ENCODE data around the gene LSM14A.
"Not testable (repeated sequence)": the region's sequence is repeated elsewhere in the genome, so short reads cannot be mapped to it uniquely, and the experiment has no call there.

LSM14A gene

DNA sequence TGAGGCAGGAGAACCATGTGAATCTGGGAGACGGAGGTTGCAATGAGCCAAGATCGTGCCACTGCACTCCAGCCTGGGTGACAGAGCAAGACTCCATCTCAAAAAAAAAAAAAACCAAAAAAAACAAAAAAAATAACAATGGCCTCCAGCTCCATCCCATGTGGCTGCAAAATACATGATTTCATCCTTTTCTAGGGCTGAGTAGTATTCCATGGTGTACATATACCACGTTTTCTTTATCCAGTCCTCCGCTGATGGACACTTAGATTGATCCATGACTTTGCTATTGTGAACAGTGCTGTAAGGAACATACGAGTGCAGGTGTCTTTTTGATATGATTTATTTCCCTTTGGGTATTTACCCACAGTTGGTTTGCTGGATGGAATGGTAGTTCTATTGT is 20.9 kb upstream of the LSM14A start:
- Histone ChIP-seq H3K4me2 (ENCODE audit: low read depth, low read length, poor library complexity, severe bottlenecking) (no peak overlapping the region), H2AFZ (ENCODE audit: low read length) (no peak overlapping the region), H3F3A (ENCODE audit: low read depth) (no peaks in the 10 kb centered on the region), H3K9me2 (replicated peaks; ENCODE audit: low read depth, low read length) (no peaks in the 10 kb centered on the region), H3K4me1 (ENCODE audit: insufficient read depth, low read length, poor library complexity, severe bottlenecking) (no peaks in the 10 kb centered on the region), H3K36me3 (ENCODE audit: insufficient read depth, low read length) (no peaks in the 10 kb centered on the region), H3K27me3 (ENCODE audit: insufficient read depth, low read length, poor library complexity, severe bottlenecking) (no peaks in the 10 kb centered on the region), H3K79me2 (ENCODE audit: insufficient read depth, low read length) (no peaks in the 10 kb centered on the region), H4K20me1 (ENCODE audit: insufficient read depth, low read length, poor library complexity, severe bottlenecking) (no peaks in the 10 kb centered on the region), H3K9ac (ENCODE audit: low read depth, low read length, poor library complexity, severe bottlenecking) (no peak overlapping the region), H3K4me3 (ENCODE audit: low read length, poor library complexity, severe bottlenecking) (no peak overlapping the region), H3K9me3 (ENCODE audit: insufficient read depth, low read depth, low read length) (no peaks in the 10 kb centered on the region)
- no peak for TF ChIP-seq EZH2phosphoT487 (IDR thresholded peaks at IDR 0.05; ENCODE audit: borderline replicate concordance)
- TF ChIP-seq, protein P1, sequence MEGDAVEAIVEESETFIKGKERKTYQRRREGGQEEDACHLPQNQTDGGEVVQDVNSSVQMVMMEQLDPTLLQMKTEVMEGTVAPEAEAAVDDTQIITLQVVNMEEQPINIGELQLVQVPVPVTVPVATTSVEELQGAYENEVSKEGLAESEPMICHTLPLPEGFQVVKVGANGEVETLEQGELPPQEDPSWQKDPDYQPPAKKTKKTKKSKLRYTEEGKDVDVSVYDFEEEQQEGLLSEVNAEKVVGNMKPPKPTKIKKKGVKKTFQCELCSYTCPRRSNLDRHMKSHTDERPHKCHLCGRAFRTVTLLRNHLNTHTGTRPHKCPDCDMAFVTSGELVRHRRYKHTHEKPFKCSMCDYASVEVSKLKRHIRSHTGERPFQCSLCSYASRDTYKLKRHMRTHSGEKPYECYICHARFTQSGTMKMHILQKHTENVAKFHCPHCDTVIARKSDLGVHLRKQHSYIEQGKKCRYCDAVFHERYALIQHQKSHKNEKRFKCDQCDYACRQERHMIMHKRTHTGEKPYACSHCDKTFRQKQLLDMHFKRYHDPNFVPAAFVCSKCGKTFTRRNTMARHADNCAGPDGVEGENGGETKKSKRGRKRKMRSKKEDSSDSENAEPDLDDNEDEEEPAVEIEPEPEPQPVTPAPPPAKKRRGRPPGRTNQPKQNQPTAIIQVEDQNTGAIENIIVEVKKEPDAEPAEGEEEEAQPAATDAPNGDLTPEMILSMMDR (conservative IDR thresholded peaks at IDR 0.05; ENCODE audit: low read length) = no peak

DNA sequence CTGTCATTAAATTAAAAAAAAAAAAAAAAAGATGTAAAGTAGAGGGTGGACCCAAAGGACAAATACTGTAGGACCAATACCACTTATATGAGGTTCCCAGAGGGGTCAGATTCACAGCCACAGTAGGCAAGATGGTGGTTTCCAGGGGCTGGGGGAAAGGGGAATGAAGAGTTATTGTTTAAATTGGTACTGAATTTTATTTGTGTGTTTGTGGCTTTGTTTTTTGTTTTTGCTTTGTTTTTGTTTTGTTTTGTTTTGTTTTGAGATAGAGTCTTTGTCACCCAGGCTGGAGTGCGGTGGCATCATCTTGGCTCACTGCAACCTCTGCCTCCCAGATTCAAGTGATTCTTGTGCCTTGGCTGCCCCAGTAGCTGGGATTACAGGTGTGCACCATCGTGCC is 17.9 kb upstream of the LSM14A start:
- no peaks in the 10 kb centered on the region for H3K27me3 ChIP-seq (ENCODE audit: insufficient read depth, low read length, poor library complexity, severe bottlenecking)
- TF ChIP-seq, protein P1 (conservative IDR thresholded peaks at IDR 0.05; ENCODE audit: low read length) = no peak
- TF ChIP-seq EZH2phosphoT487 (IDR thresholded peaks at IDR 0.05; ENCODE audit: borderline replicate concordance) = no peak
- H3K9ac ChIP-seq (ENCODE audit: low read depth, low read length, poor library complexity, severe bottlenecking) = no peak overlapping the region
- no peaks in the 10 kb centered on the region for H3K79me2 ChIP-seq (ENCODE audit: insufficient read depth, low read length)
- H3K36me3 ChIP-seq (ENCODE audit: insufficient read depth, low read length) = no peaks in the 10 kb centered on the region
- H3K4me1 ChIP-seq (ENCODE audit: insufficient read depth, low read length, poor library complexity, severe bottlenecking) = no peaks in the 10 kb centered on the region
- no peaks in the 10 kb centered on the region for H4K20me1 ChIP-seq (ENCODE audit: insufficient read depth, low read length, poor library complexity, severe bottlenecking)
- no peak overlapping the region for H2AFZ ChIP-seq (ENCODE audit: low read length)
- H3K9me2 ChIP-seq (replicated peaks; ENCODE audit: low read depth, low read length) = no peaks in the 10 kb centered on the region
- no peak overlapping the region for H3K4me2 ChIP-seq (ENCODE audit: low read depth, low read length, poor library complexity, severe bottlenecking)
- H3K9me3 ChIP-seq (ENCODE audit: insufficient read depth, low read depth, low read length) = no peaks in the 10 kb centered on the region
- no peak overlapping the region for H3K4me3 ChIP-seq (ENCODE audit: low read length, poor library complexity, severe bottlenecking)
- no peaks in the 10 kb centered on the region for H3F3A ChIP-seq (ENCODE audit: low read depth)

- TF ChIP-seq, protein P1 (conservative IDR thresholded peaks at IDR 0.05; ENCODE audit: low read length) = no peak
- TF ChIP-seq EZH2phosphoT487 (IDR thresholded peaks at IDR 0.05; ENCODE audit: borderline replicate concordance) = no peak
- no peaks in the 10 kb centered on the region for H3K79me2 ChIP-seq (ENCODE audit: insufficient read depth, low read length)
- H3K9me3 ChIP-seq (ENCODE audit: insufficient read depth, low read depth, low read length) = no peaks in the 10 kb centered on the region
These were observed 16.6 kb upstream of the LSM14A start for GRCh38 chr19:34155686-34156085.

GRCh38 chr19:34158966-34159365 is 13.3 kb upstream of the LSM14A start:
- not testable (repeated sequence) for H3K36me3 ChIP-seq (ENCODE audit: insufficient read depth, low read length); H3K4me2 ChIP-seq (ENCODE audit: low read depth, low read length, poor library complexity, severe bottlenecking); H4K20me1 ChIP-seq (ENCODE audit: insufficient read depth, low read length, poor library complexity, severe bottlenecking); H3F3A ChIP-seq (ENCODE audit: low read depth); H3K27me3 ChIP-seq (ENCODE audit: insufficient read depth, low read length, poor library complexity, severe bottlenecking); H3K9me3 ChIP-seq (ENCODE audit: insufficient read depth, low read depth, low read length); H3K9me2 ChIP-seq (replicated peaks; ENCODE audit: low read depth, low read length); H2AFZ ChIP-seq (ENCODE audit: low read length); H3K9ac ChIP-seq (ENCODE audit: low read depth, low read length, poor library complexity, severe bottlenecking); H3K4me1 ChIP-seq (ENCODE audit: insufficient read depth, low read length, poor library complexity, severe bottlenecking); H3K4me3 ChIP-seq (ENCODE audit: low read length, poor library complexity, severe bottlenecking); H3K79me2 ChIP-seq (ENCODE audit: insufficient read depth, low read length)

More at GRCh38 chr19:34155686-34156085, 16.6 kb upstream of the LSM14A start:
- Histone ChIP-seq H3K4me1 (ENCODE audit: insufficient read depth, low read length, poor library complexity, severe bottlenecking) (no peaks in the 10 kb centered on the region), H3F3A (ENCODE audit: low read depth) (no peaks in the 10 kb centered on the region), H3K9ac (ENCODE audit: low read depth, low read length, poor library complexity, severe bottlenecking) (no peak overlapping the region), H3K36me3 (ENCODE audit: insufficient read depth, low read length) (no peaks in the 10 kb centered on the region), H3K4me2 (ENCODE audit: low read depth, low read length, poor library complexity, severe bottlenecking) (no peak overlapping the region), H3K9me2 (replicated peaks; ENCODE audit: low read depth, low read length) (no peaks in the 10 kb centered on the region), H3K4me3 (ENCODE audit: low read length, poor library complexity, severe bottlenecking) (no peak overlapping the region), H2AFZ (ENCODE audit: low read length) (no peak overlapping the region), H3K27me3 (ENCODE audit: insufficient read depth, low read length, poor library complexity, severe bottlenecking) (no peaks in the 10 kb centered on the region), H4K20me1 (ENCODE audit: insufficient read depth, low read length, poor library complexity, severe bottlenecking) (no peaks in the 10 kb centered on the region)

GRCh38 chr19:34159541-34159940 is 12.8 kb upstream of the LSM14A start:
- H3K9ac ChIP-seq (ENCODE audit: low read depth, low read length, poor library complexity, severe bottlenecking); H2AFZ ChIP-seq (ENCODE audit: low read length); H3K9me3 ChIP-seq (ENCODE audit: insufficient read depth, low read depth, low read length); H3K79me2 ChIP-seq (ENCODE audit: insufficient read depth, low read length); H3K27me3 ChIP-seq (ENCODE audit: insufficient read depth, low read length, poor library complexity, severe bottlenecking); H4K20me1 ChIP-seq (ENCODE audit: insufficient read depth, low read length, poor library complexity, severe bottlenecking); H3K4me3 ChIP-seq (ENCODE audit: low read length, poor library complexity, severe bottlenecking); H3K4me1 ChIP-seq (ENCODE audit: insufficient read depth, low read length, poor library complexity, severe bottlenecking); H3K9me2 ChIP-seq (replicated peaks; ENCODE audit: low read depth, low read length); H3F3A ChIP-seq (ENCODE audit: low read depth); H3K4me2 ChIP-seq (ENCODE audit: low read depth, low read length, poor library complexity, severe bottlenecking); H3K36me3 ChIP-seq (ENCODE audit: insufficient read depth, low read length): not testable (repeated sequence)
